Stimulated activated CD4-positive, alpha-beta T cell treated with anti-CD3 and anti-CD28 coated beads, Interleukin-4, amount 100 ng/mL, for 24 hours (primary cell): ENCODE data around the gene DSG2.

Experiments
- DNase-seq: peaks from one replicate; pipeline ENCODE4 v3.0.0-alpha.2; 2020

Gene DSG2

GRCh38 chr18:31592506-31593157 lies 94.7 kb downstream of the DSG2 start:
- DNase-seq, result no peak

GRCh38 chr18:31595121-31595771 lies 97.3 kb downstream of the DSG2 start:
- DNase-seq, result no peak

GRCh38 chr18:31596081-31596872 lies 98.3 kb downstream of the DSG2 start:
- no peak for DNase-seq

- no peak for DNase-seq
Measured at GRCh38 chr18:31598021-31598805, 100.2 kb downstream of the DSG2 start.
